NCI-H2107 (cell line): Measurements from ENCODE around the gene RSF1.

ENCODE experiments used
- DNase-seq: peaks from one replicate; lab custom pipeline; 2025; lab: John Stamatoyannopoulos, UW

The RSF1 gene

DNA sequence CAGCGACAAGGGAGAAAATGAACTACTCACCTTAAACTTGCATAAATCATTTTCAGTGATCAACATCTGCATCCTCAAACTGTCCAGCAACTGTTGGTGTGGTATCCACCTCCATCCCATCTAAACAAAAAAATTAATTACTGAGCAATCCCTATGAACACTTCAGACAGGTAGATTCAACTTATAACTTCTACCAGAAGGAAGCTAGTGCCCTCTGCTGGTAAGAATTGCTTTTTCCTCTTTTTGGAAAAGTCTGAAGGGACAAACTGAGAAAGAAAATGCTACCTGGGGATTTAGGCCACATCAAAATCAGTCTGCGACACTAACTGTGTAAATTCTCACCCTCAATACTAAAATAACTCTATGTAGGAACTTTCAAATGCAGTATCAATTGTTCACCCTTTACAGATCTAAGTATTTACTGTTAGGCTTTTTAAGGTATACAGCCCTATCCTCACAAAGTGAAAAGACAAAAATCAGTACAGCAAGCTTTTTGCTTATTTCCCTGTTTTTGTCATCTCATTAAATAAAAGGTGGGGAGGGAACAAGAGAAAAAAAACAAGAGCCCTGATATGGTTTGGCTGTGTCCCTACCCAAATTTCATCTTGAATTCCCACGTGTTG is 200.8 kb downstream of the RSF1 start:
- DNase-seq = peak; percentile 13

GRCh38 chr11:77617892-77618291 is 202.6 kb downstream of the RSF1 start:
- DNase-seq = no peak

- DNase-seq = no peak
Measured at GRCh38 chr11:77611921-77612320, 208.6 kb downstream of the RSF1 start.
